HUES6 (cell line): Measurements from ENCODE around the gene LRP2.

Experiments
- H3K27ac ChIP-seq: 2 replicates; pipeline ENCODE4 v1.7.0; 2013; ENCODE audit warnings: low read depth, mild to moderate bottlenecking, low read length, inconsistent platforms
- H3K27me3 ChIP-seq: 2 replicates; pipeline ENCODE4 v1.6.1; 2013; ENCODE audit warnings: low read length; ENCODE audit not compliant: control insufficient read depth, insufficient read depth
- H3K36me3 ChIP-seq: 2 replicates; pipeline ENCODE4 v1.6.1; 2013; ENCODE audit warnings: low read length; ENCODE audit not compliant: control insufficient read depth, insufficient read depth
- H3K4me1 ChIP-seq: 2 replicates; pipeline ENCODE4 v1.6.1; 2013; ENCODE audit warnings: low read length; ENCODE audit not compliant: control insufficient read depth, insufficient read depth
- H3K4me3 ChIP-seq: 2 replicates; pipeline ENCODE4 v1.5.1; 2013; ENCODE audit warnings: low read depth, low read length
- H3K9ac ChIP-seq: one replicate; pipeline ENCODE4 v1.6.1; 2013; ENCODE audit warnings: mild to moderate bottlenecking, low read length
- H3K9me3 ChIP-seq: 2 replicates; pipeline ENCODE4 v1.6.1; 2013; ENCODE audit warnings: low read depth, low read length; ENCODE audit not compliant: control insufficient read depth, insufficient read depth

Gene LRP2

DNA sequence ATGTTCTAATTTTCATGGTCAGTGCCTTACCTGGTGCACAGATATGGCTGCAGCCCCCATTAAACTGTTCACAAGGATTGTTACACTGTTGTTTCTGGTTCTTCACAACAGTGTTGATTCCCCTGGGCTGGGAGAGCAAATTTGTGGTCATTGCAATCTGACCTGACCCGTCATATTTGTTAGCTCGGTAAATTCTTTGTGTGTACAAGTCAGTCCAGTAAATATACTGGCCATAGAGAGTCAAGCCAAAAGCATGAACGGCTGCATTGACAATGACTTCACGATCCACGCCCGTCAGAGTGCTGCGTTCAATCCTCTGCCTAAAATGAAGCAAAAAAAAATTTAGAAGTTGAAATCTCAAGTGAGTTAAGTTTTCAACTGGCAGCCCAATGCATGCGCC is 158.4 kb downstream of the LRP2 start:
- Histone ChIP-seq H3K4me1 (no peaks in the 10 kb centered on the region), H3K9ac (no peak overlapping the region), H3K27me3 (no peaks in the 10 kb centered on the region), H3K4me3 (no peak overlapping the region), H3K36me3 (no peaks in the 10 kb centered on the region), H3K27ac (no peak overlapping the region), H3K9me3 (no peaks in the 10 kb centered on the region)

DNA sequence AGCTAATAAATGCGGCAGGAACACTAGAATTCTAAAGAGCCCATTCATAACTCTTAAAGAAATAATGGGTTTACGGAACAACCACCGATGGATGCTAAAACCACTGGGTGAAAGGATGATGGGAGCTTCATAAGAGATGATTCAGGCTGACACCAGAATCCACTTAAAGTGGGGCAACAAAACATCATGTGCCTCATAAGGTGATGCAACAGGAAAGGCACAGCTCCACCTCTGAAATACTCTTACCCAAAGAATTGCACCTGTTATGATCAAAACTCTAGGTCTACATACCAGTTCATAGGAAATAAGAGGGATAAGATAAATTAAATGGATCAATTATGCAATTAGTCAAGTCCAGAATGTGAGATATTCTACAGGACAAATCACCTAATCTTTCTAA is 161.6 kb downstream of the LRP2 start:
- no peak overlapping the region for H3K4me3 ChIP-seq
- no peak overlapping the region for H3K9ac ChIP-seq
- no peaks in the 10 kb centered on the region for H3K27me3 ChIP-seq
- H3K9me3 ChIP-seq, result no peaks in the 10 kb centered on the region
- H3K27ac ChIP-seq, result no peak overlapping the region
- H3K4me1 ChIP-seq, result no peaks in the 10 kb centered on the region
- no peaks in the 10 kb centered on the region for H3K36me3 ChIP-seq

DNA sequence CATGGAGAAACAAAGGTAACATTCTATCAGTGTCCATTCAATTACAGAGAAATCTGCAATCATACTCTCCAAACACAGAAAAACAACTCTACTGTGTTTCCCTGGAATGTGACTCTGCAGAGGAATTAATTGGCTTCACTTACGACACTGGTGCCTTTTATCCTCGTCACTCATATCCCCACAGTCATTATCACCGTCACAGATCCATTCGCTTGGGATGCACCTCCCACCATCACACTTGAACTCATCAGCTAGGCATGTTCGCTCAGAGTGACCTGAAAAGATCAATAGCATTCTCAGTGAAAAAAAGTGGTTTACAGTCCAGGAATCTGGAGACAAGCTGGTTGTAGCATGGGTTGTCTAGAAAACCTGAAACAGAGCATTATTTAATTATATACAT is 168.7 kb downstream of the LRP2 start:
- Histone ChIP-seq H3K4me3 (no peak overlapping the region), H3K4me1 (no peaks in the 10 kb centered on the region), H3K27ac (no peak overlapping the region), H3K9ac (no peak overlapping the region), H3K36me3 (no peaks in the 10 kb centered on the region), H3K9me3 (no peaks in the 10 kb centered on the region), H3K27me3 (no peaks in the 10 kb centered on the region)

DNA sequence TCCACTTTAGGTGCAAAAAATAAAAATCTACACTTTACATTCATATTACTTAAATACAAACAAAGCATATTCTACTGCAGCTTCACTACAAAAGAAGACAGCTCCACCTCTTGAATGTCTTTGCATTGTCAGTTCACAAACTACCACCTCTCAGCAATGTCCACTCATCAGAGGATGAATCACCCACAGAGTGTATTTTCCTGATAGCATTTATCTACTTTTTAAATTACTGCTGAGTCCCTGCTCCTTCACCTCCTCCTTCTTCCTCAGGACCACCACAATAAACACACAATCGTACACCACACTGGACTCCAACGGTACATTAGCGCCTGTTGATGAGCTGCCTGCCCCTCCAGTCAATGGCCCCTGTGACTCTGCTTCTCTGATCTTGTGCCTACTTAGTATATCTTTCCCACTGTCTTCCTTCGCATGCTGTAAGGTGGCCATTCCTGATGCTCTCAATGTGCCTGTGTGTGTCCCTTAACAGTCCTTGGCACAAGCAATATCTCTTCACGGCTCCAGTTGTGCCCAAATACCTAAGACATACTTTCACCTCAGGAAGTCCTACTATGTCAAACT is 172.0 kb downstream of the LRP2 start:
- H3K4me1 ChIP-seq, result no peaks in the 10 kb centered on the region
- no peaks in the 10 kb centered on the region for H3K36me3 ChIP-seq
- H3K27me3 ChIP-seq, result no peaks in the 10 kb centered on the region
- no peak overlapping the region for H3K4me3 ChIP-seq
- no peak overlapping the region for H3K9ac ChIP-seq
- H3K9me3 ChIP-seq, result no peaks in the 10 kb centered on the region
- no peak overlapping the region for H3K27ac ChIP-seq

DNA sequence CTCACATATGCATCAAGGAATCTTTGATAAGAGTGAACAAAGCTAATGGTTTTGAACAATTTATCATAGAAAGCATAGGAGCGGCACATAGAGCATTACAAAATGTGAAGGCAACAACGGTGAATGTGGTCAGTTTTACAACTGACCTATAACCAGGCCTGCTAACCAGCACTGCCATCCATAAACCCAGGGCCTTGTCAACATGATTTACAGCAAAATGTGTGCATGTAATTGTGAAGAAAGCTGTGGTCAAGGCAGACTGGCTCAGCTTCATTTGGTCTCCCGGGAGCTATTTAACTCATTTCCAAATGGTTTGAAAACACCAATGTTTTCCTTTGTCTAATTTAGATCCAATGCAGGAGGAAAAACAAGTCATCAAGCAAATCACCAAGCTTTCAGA is 173.2 kb downstream of the LRP2 start:
- Histone ChIP-seq H3K4me3 (no peak overlapping the region), H3K9ac (no peak overlapping the region), H3K27ac (no peak overlapping the region), H3K36me3 (no peaks in the 10 kb centered on the region), H3K9me3 (no peaks in the 10 kb centered on the region), H3K27me3 (no peaks in the 10 kb centered on the region), H3K4me1 (no peaks in the 10 kb centered on the region)

DNA sequence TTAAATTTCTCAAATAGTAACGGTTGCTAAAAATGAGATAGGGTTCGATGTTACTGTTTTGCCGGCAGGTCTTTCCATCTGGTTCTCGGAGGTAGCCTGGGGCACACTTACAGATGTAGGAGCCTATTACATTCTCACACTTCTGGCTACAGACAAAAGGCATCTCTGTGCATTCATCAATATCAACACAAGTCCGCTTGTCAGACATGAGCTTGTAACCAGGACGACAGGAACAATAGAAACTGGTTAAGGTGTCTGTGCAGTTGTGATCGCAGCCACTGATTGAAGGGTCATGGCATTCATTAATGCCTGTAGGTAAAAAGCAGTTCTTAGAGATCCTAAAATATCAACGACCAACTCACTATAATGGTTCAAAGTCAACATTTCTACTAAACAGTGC is 176.6 kb downstream of the LRP2 start:
- H3K9ac ChIP-seq, result no peak overlapping the region
- no peak overlapping the region for H3K27ac ChIP-seq
- H3K4me3 ChIP-seq, result no peak overlapping the region
- no peaks in the 10 kb centered on the region for H3K36me3 ChIP-seq
- no peaks in the 10 kb centered on the region for H3K4me1 ChIP-seq
- no peaks in the 10 kb centered on the region for H3K9me3 ChIP-seq
- H3K27me3 ChIP-seq, result no peaks in the 10 kb centered on the region

DNA sequence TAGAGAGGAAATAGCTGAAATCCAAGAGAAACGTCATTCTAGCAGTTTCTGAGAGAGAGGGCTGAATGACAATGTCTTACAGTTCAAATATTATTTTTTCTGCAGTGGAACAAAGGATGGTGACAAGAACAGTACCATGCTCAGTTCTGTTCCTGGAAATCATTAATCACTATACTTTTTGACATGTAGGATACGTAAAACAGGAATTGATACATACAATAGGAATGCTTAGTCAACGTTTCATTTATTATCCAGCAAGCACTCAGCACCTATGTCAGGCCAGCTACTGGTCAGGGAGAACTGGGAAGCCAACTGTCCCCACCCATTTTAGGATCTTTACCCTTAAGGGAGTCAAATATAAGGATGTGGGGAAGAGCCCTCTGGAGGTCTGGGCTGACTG is 178.3 kb downstream of the LRP2 start:
- H3K4me1 ChIP-seq, result no peaks in the 10 kb centered on the region
- no peak overlapping the region for H3K9ac ChIP-seq
- H3K9me3 ChIP-seq, result no peaks in the 10 kb centered on the region
- H3K4me3 ChIP-seq, result no peak overlapping the region
- H3K27ac ChIP-seq, result no peak overlapping the region
- H3K36me3 ChIP-seq, result no peaks in the 10 kb centered on the region
- H3K27me3 ChIP-seq, result no peaks in the 10 kb centered on the region

DNA sequence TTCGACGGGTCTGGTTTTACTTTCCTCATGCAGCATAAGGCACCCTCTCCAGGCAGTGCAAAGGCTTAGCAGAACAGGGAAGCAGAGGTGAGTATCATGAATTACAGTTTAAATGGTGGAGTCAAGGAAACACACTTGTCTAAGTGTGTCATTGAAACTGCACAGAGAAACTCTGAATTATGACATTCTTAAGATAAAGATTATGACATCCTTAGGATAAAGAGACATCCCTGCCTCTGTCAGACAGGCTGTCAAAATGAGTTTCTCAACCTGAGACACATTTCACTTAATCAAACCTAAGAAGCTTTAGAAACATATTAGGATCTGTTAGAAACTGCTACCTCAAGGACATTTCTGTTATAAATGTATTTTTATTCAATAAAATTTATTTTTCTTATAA is 179.8 kb downstream of the LRP2 start:
- H3K36me3 ChIP-seq, result no peaks in the 10 kb centered on the region
- no peaks in the 10 kb centered on the region for H3K4me1 ChIP-seq
- no peak overlapping the region for H3K4me3 ChIP-seq
- H3K9ac ChIP-seq, result no peak overlapping the region
- no peaks in the 10 kb centered on the region for H3K27me3 ChIP-seq
- H3K27ac ChIP-seq, result no peak overlapping the region
- no peaks in the 10 kb centered on the region for H3K9me3 ChIP-seq

DNA sequence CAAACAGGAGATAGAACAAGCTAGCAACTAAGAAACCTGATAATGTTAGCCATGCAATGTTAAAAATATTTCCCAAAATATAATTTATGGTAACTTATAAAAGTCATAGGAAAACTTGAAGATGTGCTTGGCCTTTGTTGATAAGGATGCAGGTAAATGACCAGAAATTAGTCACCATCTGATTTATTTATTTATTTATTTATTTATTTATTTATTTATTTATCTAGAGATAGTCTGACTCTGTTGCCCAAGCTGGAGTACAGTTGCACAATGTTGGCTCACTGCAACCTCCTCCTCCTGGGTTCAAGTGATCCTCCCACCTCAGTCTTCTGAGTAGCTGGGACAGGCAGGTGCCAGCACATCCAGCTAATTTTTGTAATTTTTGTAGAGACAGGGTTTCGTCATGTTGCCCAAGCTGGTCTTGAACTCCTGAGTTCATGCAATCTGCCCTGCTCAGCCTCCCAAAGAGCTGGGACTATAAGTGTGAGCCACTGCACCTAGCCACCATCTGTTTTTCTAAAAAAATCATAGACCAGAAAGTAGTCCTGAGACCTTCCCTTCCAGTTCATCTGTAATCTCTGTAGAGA is 183.4 kb downstream of the LRP2 start:
- Histone ChIP-seq H3K4me1 (no peaks in the 10 kb centered on the region), H3K9ac (no peak overlapping the region), H3K27me3 (no peaks in the 10 kb centered on the region), H3K36me3 (no peaks in the 10 kb centered on the region), H3K4me3 (no peak overlapping the region), H3K27ac (no peak overlapping the region), H3K9me3 (no peaks in the 10 kb centered on the region)

DNA sequence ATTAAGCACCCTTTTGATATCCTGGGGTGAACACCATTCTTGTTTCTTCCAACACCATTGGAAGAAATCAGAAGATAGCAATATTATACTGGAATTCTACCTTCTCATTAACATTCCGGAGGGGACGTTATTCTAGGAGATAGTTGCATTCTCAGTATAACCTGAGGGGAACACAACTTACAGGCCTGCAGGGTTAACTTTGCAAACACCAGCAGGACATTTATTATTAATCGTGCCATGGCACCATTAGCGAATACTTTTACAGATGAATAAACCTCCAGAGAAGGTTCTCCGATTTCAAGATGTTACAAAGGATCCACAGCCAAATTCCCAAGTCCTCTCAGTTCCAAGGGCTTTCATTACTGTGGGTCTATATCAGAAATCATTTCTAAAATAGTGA is 184.0 kb downstream of the LRP2 start:
- Histone ChIP-seq H3K9ac (no peak overlapping the region), H3K27ac (no peak overlapping the region), H3K4me3 (no peak overlapping the region), H3K4me1 (no peaks in the 10 kb centered on the region), H3K27me3 (no peaks in the 10 kb centered on the region), H3K9me3 (no peaks in the 10 kb centered on the region), H3K36me3 (no peaks in the 10 kb centered on the region)

DNA sequence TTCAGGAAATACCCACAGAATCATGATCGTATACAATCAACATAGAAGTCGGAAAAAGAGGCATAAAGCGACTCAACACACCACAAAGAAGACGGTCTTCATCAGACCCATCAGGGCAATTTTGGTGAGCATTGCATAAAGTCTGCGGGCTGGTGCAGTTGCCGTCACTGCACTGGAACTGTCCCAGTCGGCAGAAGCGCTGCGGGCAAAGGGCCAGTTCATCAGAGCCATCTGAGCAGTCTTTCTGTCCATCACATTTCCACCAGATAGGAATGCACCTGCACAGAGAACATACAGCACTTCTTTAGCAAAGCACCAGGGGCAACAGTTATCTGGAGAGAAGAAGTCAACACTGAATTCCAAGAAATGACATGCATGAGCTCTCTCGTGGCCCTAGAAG is 187.2 kb downstream of the LRP2 start:
- Histone ChIP-seq H3K9ac (no peak overlapping the region), H3K27ac (no peak overlapping the region), H3K36me3 (no peaks in the 10 kb centered on the region), H3K4me1 (no peaks in the 10 kb centered on the region), H3K27me3 (no peaks in the 10 kb centered on the region), H3K9me3 (no peaks in the 10 kb centered on the region), H3K4me3 (no peak overlapping the region)

DNA sequence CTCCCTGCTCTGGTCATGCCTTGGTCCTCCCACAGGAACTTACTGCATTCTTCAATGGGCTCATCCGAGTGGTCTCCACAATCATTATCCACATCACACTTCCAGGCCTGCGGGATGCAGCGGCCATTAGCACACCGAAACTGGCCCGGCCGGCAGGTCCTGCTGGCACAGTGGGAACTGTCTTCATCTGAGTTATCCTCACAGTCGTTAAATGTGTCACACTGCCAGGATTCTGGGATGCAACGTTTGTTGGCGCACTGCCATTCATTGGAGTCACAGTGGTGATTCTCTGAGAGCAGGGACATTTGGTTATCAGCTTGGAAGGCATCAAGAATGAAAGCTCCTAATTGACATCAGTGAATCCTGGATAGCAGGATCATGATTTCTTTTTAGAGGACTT is 188.5 kb downstream of the LRP2 start:
- no peaks in the 10 kb centered on the region for H3K36me3 ChIP-seq
- H3K27ac ChIP-seq, result no peak overlapping the region
- no peak overlapping the region for H3K4me3 ChIP-seq
- no peaks in the 10 kb centered on the region for H3K27me3 ChIP-seq
- no peaks in the 10 kb centered on the region for H3K4me1 ChIP-seq
- H3K9me3 ChIP-seq, result no peaks in the 10 kb centered on the region
- H3K9ac ChIP-seq, result no peak overlapping the region
